B cell (primary cell): ENCODE data around the gene DHRS4L2. TPM values are rescaled to one million over a fixed set of nuclear protein-coding genes. Genes with fewer than 3 reads are reported as not detected.
"Not testable (repeated sequence)": the region's sequence is repeated elsewhere in the genome, so short reads cannot be mapped to it uniquely, and the experiment has no call there.

Source experiments
- ATAC-seq: fragments of 200-7000 bp; cut with Tn5 transposase; one replicate; pipeline ENCODE4 v1.10.0; 2021; ENCODE audit warnings: low read depth, mild to moderate bottlenecking, moderate number of reproducible peaks, moderate library complexity
- CTCF ChIA-PET: fragments of 350-600 bp; sonication (Branson Sonifier 250); formaldehyde crosslinking; loops from one replicate; lab custom pipeline; 2021; ENCODE audit warnings: antibody characterized with exemption, inconsistent platforms; lab: Charles Lee
- POLR2A ChIA-PET: fragments of 350-600 bp; sonication (Branson Sonifier 250); formaldehyde crosslinking; loops from one replicate; lab custom pipeline; 2021; ENCODE audit warnings: antibody characterized with exemption; lab: Charles Lee
- DNase-seq: peaks from one replicate; pipeline ENCODE4 v3.0.0; 2013
- H2AFZ ChIP-seq: 2 replicates; pipeline ENCODE4 v1.6.1; 2012; ENCODE audit warnings: mild to moderate bottlenecking, low read depth, low read length; ENCODE audit not compliant: insufficient read depth, poor library complexity, severe bottlenecking
- H3K27ac ChIP-seq, 2 donors: 1 replicate in 1 of 2; 2 replicates in 1 of 2; pipeline ENCODE4 v1.5.1; 2012 to 2013; ENCODE audit warnings: low read length in 2 of 2, mild to moderate bottlenecking in 2 of 2, moderate library complexity in 1 of 2
- H3K27me3 ChIP-seq, 4 experiments: fragments of 200-600 bp in 1 of 4; sonication (generic) in 1 of 4; replicated peaks in 1 of 4; 1 replicate in 2 of 4; 2 replicates in 2 of 4; pipeline versions ENCODE4 v1.6.1 to v1.7.0; 2013 to 2016; ENCODE audit warnings: low read length in 3 of 4, mild to moderate bottlenecking in 2 of 4, mixed read lengths in 1 of 4, moderate library complexity in 1 of 4; ENCODE audit not compliant: insufficient read depth in 4 of 4, control insufficient read depth in 3 of 4; ENCODE audit errors: control extremely low read depth in 1 of 4
- H3K36me3 ChIP-seq, 2 experiments: replicated peaks in 1 of 2; 1 replicate in 1 of 2; 2 replicates in 1 of 2; pipeline versions ENCODE4 v1.6.1 to v1.7.1; 2013; ENCODE audit warnings: low read length in 1 of 2; ENCODE audit not compliant: insufficient read depth in 2 of 2, control insufficient read depth in 1 of 2; ENCODE audit errors: control extremely low read depth in 1 of 2, extremely low read depth in 1 of 2
- H3K4me1 ChIP-seq, 2 donors: fragments of 200-600 bp in 1 of 2; sonication (generic) in 1 of 2; 1 replicate in 1 of 2; 2 replicates in 1 of 2; pipeline versions ENCODE4 v1.5.1 to v1.6.1; 2013 to 2017; ENCODE audit warnings: low read length in 2 of 2; ENCODE audit not compliant: control insufficient read depth in 2 of 2, insufficient read depth in 2 of 2
- H3K4me2 ChIP-seq: replicated peaks from 2 replicates; pipeline ENCODE3; 2012; ENCODE audit warnings: mild to moderate bottlenecking, low read depth, low read length; ENCODE audit not compliant: poor library complexity, severe bottlenecking
- H3K4me3 ChIP-seq, 5 experiments: fragments of 200-600 bp in 1 of 5; sonication (generic) in 1 of 5; 1 replicate in 3 of 5; 2 replicates in 2 of 5; pipeline versions ENCODE4 v1.5.1 to v1.7.0; 2011 to 2016; ENCODE audit warnings: low read length in 4 of 5, mild to moderate bottlenecking in 4 of 5, low read depth in 2 of 5, control low read depth in 1 of 5, moderate library complexity in 1 of 5; ENCODE audit not compliant: insufficient read depth in 1 of 5; ENCODE audit errors: control extremely low read depth in 1 of 5, extremely low read depth in 1 of 5
- H3K79me2 ChIP-seq: fragments of 200-600 bp; sonication (generic); one replicate; pipeline ENCODE4 v1.6.0; 2016; ENCODE audit warnings: low read length; ENCODE audit not compliant: control insufficient read depth, insufficient read depth
- H3K9ac ChIP-seq: fragments of 200-600 bp; sonication (generic); 2 replicates; pipeline ENCODE4 v1.6.1; 2017; ENCODE audit warnings: mild to moderate bottlenecking, low read length, moderate library complexity
- H3K9me3 ChIP-seq, 3 donors: one replicate each; pipeline versions ENCODE4 v1.6.1 to v1.7.1; 2013; ENCODE audit warnings: low read length in 2 of 3; ENCODE audit not compliant: control insufficient read depth in 2 of 3, insufficient read depth in 1 of 3; ENCODE audit errors: control extremely low read depth in 1 of 3
- H4K20me1 ChIP-seq: 2 replicates; pipeline ENCODE4 v1.6.0; 2012; ENCODE audit warnings: mild to moderate bottlenecking, low read length; ENCODE audit not compliant: insufficient read depth, control insufficient read depth, poor library complexity, severe bottlenecking
- H3K27ac Mint-ChIP-seq: one replicate; pipeline ENCODE4 v1.8.0; 2021; ENCODE audit warnings: mixed read lengths
- H3K27me3 Mint-ChIP-seq: one replicate; pipeline ENCODE4 v1.8.0; 2021; ENCODE audit warnings: mixed read lengths
- H3K4me1 Mint-ChIP-seq: one replicate; pipeline ENCODE4 v1.8.0; 2021; ENCODE audit warnings: mixed read lengths
- H3K4me3 Mint-ChIP-seq: one replicate; pipeline ENCODE4 v1.8.0; 2021; ENCODE audit warnings: mixed read lengths
- H3K9me3 Mint-ChIP-seq: one replicate; pipeline ENCODE4 v1.8.0; 2022; ENCODE audit warnings: mixed read lengths; ENCODE audit not compliant: insufficient read depth
- EZH2 ChIP-seq: IDR thresholded peaks from 2 replicates; pipeline ENCODE4 v1.6.1; 2012; ENCODE audit warnings: borderline replicate concordance, low read depth, mild to moderate bottlenecking, moderate library complexity, low read length; ENCODE audit not compliant: insufficient read depth, poor library complexity, severe bottlenecking
- WGBS: methylation state at CpG from one replicate; pipeline ENCODE4 v1.1.5; 2013; ENCODE audit warnings: missing lambda C conversion rate; ENCODE audit not compliant: insufficient coverage; 5-methylcytosine and 5-hydroxymethylcytosine counted together
- intact Hi-C: fragments of 100-400 bp; cut with micrococcal nuclease; formaldehyde crosslinking; loops from one replicate; pipeline ENCODE4 v1.10.0; 2022
- polyA plus RNA-seq: library from polyadenylated mRNA; depleted of rRNA; stranded (reverse); fragments of >200 nt; gene quantifications from 2 replicates; pipeline ENCODE4 v1.2.3, GENCODE V29; 2012
- total RNA-seq, 2 donors: library from RNA; stranded (reverse); fragments of 120-200 nt in 1 of 2; gene quantifications; 1 replicate in 1 of 2; 2 replicates in 1 of 2; pipeline versions ENCODE4 v1.2.3 to v1.2.4, GENCODE V29; 2013 to 2022
- TF ChIP-seq, protein P1 (sequence below): fragments of 200-600 bp; IDR thresholded peaks from one replicate; pipeline ENCODE4 v1.8.0; 2022; ENCODE audit warnings: antibody characterized with exemption, mild to moderate bottlenecking

The DHRS4L2 gene
- total and polyA plus RNA-seq, 2 donors (not counting 1 experiment from before 2014, with no cell fraction given) = 11.2 to 16.3 TPM

- POLR2A ChIA-PET = no interaction called here
- no peaks in the 10 kb centered on the region for H3K27me3 Mint-ChIP-seq
- no peak for ATAC-seq
Measured at GRCh38 chr14:24040692-24041091, 52.0 kb downstream of the DHRS4L2 start.

DNA sequence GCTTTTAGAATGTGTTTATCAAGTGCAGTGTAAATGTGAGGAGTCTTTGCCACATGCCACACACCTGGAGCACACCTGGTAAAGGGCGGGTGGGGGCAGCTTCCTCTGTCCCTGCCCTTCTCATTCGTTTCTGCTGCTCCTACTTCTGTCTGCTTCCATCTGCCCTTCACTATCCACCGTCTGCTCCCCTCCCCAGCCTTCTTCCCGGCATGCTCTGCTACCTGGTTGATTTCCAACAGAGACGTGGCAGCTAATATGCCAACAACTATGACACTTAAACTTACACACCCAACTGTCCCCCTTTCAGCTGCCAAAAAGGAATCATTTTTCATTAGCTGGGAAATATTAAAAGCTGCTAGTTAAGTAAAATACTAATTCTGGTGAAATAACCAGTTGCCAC, 54.0 kb downstream of the DHRS4L2 start:
- no peak for ATAC-seq
- no peak for TF ChIP-seq EZH2
- TF ChIP-seq, protein P1, sequence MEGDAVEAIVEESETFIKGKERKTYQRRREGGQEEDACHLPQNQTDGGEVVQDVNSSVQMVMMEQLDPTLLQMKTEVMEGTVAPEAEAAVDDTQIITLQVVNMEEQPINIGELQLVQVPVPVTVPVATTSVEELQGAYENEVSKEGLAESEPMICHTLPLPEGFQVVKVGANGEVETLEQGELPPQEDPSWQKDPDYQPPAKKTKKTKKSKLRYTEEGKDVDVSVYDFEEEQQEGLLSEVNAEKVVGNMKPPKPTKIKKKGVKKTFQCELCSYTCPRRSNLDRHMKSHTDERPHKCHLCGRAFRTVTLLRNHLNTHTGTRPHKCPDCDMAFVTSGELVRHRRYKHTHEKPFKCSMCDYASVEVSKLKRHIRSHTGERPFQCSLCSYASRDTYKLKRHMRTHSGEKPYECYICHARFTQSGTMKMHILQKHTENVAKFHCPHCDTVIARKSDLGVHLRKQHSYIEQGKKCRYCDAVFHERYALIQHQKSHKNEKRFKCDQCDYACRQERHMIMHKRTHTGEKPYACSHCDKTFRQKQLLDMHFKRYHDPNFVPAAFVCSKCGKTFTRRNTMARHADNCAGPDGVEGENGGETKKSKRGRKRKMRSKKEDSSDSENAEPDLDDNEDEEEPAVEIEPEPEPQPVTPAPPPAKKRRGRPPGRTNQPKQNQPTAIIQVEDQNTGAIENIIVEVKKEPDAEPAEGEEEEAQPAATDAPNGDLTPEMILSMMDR = no peak
- H3K27ac Mint-ChIP-seq = no peak overlapping the region
- no peaks in the 10 kb centered on the region for H3K4me1 Mint-ChIP-seq
- no peaks in the 10 kb centered on the region for H3K27me3 ChIP-seq
- H4K20me1 ChIP-seq = no peaks in the 10 kb centered on the region
- no peak overlapping the region for H3K4me2 ChIP-seq
- no peak overlapping the region for H3K9ac ChIP-seq
- no peaks in the 10 kb centered on the region for H3K9me3 Mint-ChIP-seq
- no peaks in the 10 kb centered on the region for H3K4me1 ChIP-seq
- intact Hi-C loops = no loop called here
- H3K4me3 ChIP-seq = no peak overlapping the region
- H3K4me3 Mint-ChIP-seq = no peak overlapping the region
- ChIA-PET POLR2A (no interaction called here), CTCF (interaction anchor here (1.1 kb wide), 3 partner anchors 10 to 66 kb away, joined by 3 read pairs; no protein-coding TSS in a partner anchor)
- no peak overlapping the region for H2AFZ ChIP-seq
- H3K36me3 ChIP-seq = no peaks in the 10 kb centered on the region
- H3K9me3 ChIP-seq = no peaks in the 10 kb centered on the region
- WGBS = 81% methylated on average over 3 of the region's 5 CpGs
- H3K27me3 Mint-ChIP-seq = no peaks in the 10 kb centered on the region
- no peak overlapping the region for H3K27ac ChIP-seq
- H3K79me2 ChIP-seq = no peaks in the 10 kb centered on the region
- no peak for DNase-seq

More at GRCh38 chr14:24040692-24041091, 52.0 kb downstream of the DHRS4L2 start:
- no peak overlapping the region for H3K27ac ChIP-seq
- no peaks in the 10 kb centered on the region for H3K9me3 ChIP-seq
- Mint-ChIP-seq H3K4me3 (no peak overlapping the region), H3K4me1 (peaks cover 9% of the 10 kb centered on the region), H3K27ac (no peak overlapping the region), H3K9me3 (no peaks in the 10 kb centered on the region)
- intact Hi-C loops = no loop called here
- no peaks in the 10 kb centered on the region for H4K20me1 ChIP-seq
- CTCF ChIA-PET = no interaction called here
- no peaks in the 10 kb centered on the region for H3K36me3 ChIP-seq
- 83% methylated on average over 1 of the region's 2 CpGs for WGBS
- H3K9ac ChIP-seq = no peak overlapping the region
- no peak overlapping the region for H3K4me3 ChIP-seq
- no peaks in the 10 kb centered on the region for H3K79me2 ChIP-seq
- TF ChIP-seq, protein P1 = no peak
- no peak for TF ChIP-seq EZH2
- no peak overlapping the region for H2AFZ ChIP-seq
- no peak for DNase-seq
- peaks cover 0 to 9% of the 10 kb centered on the region in 2 donors for H3K4me1 ChIP-seq
- H3K4me2 ChIP-seq = no peak overlapping the region
- no peaks in the 10 kb centered on the region for H3K27me3 ChIP-seq

DNA sequence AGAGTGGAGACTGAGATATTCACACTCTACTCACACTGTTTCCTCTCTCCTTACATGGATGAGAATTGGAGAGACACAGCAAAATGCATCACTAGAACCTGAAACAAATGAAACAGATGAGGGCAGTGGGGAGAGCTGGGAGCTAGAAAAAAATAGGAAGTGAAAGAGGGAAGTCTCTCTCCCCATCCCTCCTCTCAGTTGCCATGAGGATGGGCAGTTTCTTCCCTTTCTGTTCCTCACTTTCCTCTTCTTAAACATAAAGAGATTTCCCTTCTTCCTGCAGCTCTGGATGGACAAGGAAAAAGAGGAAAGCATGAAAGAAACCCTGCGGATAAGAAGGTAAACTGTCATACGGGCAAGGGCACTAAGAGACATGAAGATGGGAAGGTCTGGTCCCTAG, 60.3 kb downstream of the DHRS4L2 start:
- H3K9ac ChIP-seq, H3K9me3 Mint-ChIP-seq, POLR2A ChIA-PET, intact Hi-C loops, H3K79me2 ChIP-seq, H3K27ac ChIP-seq, H2AFZ ChIP-seq, H3K36me3 ChIP-seq, H3K9me3 ChIP-seq, H3K4me3 ChIP-seq, H4K20me1 ChIP-seq, H3K27me3 Mint-ChIP-seq: not testable (repeated sequence)
- CTCF ChIA-PET = interaction anchor here (1.4 to 14.5 kb wide), 4 partner anchors 11 to 59 kb away, joined by 3 to 220 read pairs (median 5); partner anchors contain the start of gene PCK2
- WGBS = no CpG with 5 or more reads among the region's 2 CpGs
- DNase-seq (peak; percentile 49), ATAC-seq (peak; percentile 40)
- peak overlapping the region; percentile 77 for H3K27ac Mint-ChIP-seq
- H3K4me1 Mint-ChIP-seq = peaks cover 41% of the 10 kb centered on the region
- Histone ChIP-seq H3K4me1 (peaks cover 19 to 29% of the 10 kb centered on the region in 2 donors), H3K27me3 (peaks cover 0 to 11% (median 5%) of the 10 kb centered on the region in 4 experiments), H3K4me2 (peak overlapping the region; percentile 3)
- H3K4me3 Mint-ChIP-seq = peak overlapping the region; percentile 35
